Left kidney (tissue), 2 donors: Measurements from ENCODE around the gene UGT1A4. TPM values are rescaled to one million over a fixed set of nuclear protein-coding genes. Genes with fewer than 3 reads are reported as not detected.
"Not testable (repeated sequence)": the region's sequence is repeated elsewhere in the genome, so short reads cannot be mapped to it uniquely, and the experiment has no call there.

Experiments
- DNase-seq: peaks from one replicate; pipeline ENCODE4 v3.0.0-alpha.2; 2013
- polyA plus RNA-seq: library from polyadenylated mRNA; unstranded; fragments of 120-200 nt; gene quantifications from one replicate; pipeline ENCODE4 v1.2.1, GENCODE V29; 2013; ENCODE audit not compliant: insufficient read length

Gene UGT1A4
- polyA plus RNA-seq, 1 donor: not detected

GRCh38 chr2:233750689-233751088 lies 32.2 kb downstream of the UGT1A4 start:
- DNase-seq: not testable (repeated sequence)

DNA sequence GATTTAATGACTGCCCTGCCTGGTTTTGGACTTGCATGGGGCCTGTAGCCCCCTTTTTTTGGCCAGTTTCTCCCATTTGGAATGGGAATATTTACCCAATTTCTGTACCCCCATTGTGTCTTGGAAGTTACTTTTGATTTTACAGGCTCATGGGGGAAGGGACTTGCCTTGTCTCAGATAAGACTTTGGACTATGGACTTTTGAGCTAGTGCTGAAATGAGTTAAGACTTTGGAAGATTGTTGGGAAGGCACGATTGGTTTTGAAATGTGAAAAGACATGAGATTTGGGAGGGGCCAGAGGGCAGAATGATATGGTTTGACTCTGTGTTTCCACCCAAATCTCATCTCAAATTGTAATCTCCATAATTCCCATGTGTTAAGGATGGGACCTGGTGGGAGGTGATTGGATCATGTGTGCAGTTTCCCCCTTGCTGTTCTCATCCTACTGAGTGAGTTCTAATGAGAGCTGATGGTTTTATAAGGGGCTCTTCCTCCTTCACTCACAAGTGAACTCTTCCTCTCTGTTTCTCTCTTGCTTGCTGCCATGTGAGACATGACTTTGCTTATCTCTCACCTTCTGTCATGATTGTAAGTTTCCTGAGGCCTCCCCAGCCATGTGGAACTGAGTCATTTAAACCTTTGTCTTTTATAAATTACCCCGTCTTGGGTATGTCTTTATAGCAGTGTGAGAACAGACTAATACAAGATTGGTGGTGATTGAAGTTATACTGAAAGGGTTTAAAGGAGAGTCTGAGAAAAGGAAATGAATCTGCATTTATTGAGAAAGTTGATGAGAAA lies 32.9 kb downstream of the UGT1A4 start:
- not testable (repeated sequence) for DNase-seq

- no peak for DNase-seq
These were observed 36.5 kb downstream of the UGT1A4 start for GRCh38 chr2:233754872-233755611.

GRCh38 chr2:233756429-233757081 lies 38.0 kb downstream of the UGT1A4 start:
- no peak for DNase-seq

GRCh38 chr2:233758141-233758540 lies 39.6 kb downstream of the UGT1A4 start:
- no peak for DNase-seq

DNA sequence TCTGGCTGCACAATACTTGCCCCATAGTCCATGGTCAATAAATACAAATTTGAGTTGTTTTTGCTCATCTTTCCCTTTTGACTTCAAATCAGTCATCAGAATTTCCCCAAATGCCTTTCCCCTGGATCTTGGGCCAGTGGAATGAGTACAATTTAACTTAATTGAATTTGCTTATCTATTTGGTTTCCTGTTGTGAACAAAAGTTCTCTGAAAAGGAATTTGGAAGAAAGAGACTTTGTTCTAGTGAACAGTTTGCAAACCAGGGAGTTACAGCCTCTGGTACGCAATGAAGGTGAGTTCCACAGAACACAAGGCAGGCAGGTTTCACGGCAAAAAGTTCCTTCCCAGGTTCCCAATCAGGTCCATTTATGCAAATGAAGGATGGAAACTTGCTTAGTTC lies 40.3 kb downstream of the UGT1A4 start:
- no peak for DNase-seq

DNA sequence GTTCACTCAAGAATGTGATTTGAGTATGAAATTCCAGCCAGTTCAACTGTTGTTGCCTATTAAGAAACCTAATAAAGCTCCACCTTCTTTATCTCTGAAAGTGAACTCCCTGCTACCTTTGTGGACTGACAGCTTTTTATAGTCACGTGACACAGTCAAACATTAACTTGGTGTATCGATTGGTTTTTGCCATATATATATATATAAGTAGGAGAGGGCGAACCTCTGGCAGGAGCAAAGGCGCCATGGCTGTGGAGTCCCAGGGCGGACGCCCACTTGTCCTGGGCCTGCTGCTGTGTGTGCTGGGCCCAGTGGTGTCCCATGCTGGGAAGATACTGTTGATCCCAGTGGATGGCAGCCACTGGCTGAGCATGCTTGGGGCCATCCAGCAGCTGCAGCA lies 41.5 kb downstream of the UGT1A4 start, which contains the start of gene UGT1A1:
Gene UGT1A1, plus strand, starts transcription at position 228 of the 400 bp plus-strand sequence. Its CDS starts 18 bp downstream, at position 246.
- DNase-seq: no peak

GRCh38 chr2:233761040-233761769 lies 42.7 kb downstream of the UGT1A4 start:
- no peak for DNase-seq

DNA sequence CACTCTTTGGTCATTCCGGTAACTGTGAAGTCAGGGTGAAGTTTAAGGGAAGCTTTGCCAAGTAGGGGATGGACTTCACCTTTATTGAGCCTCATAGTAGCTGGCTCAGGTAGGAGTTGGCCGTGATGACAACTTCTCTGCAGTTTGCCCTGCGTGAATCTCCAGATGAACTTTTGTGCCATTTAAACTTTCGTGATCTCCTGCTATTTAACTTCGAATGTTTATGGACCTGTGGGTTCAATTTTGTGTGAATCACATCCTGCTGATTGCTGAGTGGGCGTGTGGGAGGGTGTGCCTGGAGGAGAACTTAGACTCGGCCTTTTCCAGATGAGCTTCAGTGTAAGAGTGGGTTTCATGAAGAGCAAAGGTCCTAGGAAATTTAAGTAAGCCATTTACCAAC lies 45.7 kb downstream of the UGT1A4 start:
- no peak for DNase-seq

DNA sequence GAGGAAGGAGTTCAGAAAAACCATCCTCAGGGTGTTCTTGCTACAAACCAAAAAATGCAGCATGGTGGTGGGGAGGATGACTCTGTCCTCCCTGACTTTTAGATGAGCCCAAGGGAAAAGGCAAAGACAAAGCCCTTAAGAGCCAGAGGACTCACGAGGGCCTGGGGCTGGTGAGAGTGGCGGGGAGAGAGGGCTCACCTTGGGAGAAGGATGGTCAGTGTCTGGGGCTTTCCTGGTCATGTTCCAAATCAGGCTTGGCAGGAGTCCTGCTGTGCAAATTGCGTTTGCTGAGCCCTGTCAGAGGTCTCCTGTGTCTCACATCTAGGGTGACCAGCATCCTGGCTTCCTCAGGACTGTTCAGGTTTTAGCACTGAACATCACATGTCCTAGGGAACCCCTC lies 46.2 kb downstream of the UGT1A4 start:
- DNase-seq: no peak

GRCh38 chr2:233766416-233766815 lies 47.9 kb downstream of the UGT1A4 start:
- DNase-seq: no peak

DNA sequence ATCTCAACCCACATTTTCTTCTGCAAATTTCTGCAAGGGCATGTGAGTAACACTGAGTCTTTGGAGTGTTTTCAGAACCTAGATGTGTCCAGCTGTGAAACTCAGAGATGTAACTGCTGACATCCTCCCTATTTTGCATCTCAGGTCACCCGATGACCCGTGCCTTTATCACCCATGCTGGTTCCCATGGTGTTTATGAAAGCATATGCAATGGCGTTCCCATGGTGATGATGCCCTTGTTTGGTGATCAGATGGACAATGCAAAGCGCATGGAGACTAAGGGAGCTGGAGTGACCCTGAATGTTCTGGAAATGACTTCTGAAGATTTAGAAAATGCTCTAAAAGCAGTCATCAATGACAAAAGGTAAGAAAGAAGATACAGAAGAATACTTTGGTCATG lies 49.5 kb downstream of the UGT1A4 start:
- no peak for DNase-seq

GRCh38 chr2:233769260-233769659 lies 50.7 kb downstream of the UGT1A4 start:
- DNase-seq: no peak

DNA sequence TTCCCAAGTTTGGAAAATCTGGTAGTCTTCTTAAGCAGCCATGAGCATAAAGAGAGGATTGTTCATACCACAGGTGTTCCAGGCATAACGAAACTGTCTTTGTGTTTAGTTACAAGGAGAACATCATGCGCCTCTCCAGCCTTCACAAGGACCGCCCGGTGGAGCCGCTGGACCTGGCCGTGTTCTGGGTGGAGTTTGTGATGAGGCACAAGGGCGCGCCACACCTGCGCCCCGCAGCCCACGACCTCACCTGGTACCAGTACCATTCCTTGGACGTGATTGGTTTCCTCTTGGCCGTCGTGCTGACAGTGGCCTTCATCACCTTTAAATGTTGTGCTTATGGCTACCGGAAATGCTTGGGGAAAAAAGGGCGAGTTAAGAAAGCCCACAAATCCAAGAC lies 53.6 kb downstream of the UGT1A4 start:
- DNase-seq: no peak

DNA sequence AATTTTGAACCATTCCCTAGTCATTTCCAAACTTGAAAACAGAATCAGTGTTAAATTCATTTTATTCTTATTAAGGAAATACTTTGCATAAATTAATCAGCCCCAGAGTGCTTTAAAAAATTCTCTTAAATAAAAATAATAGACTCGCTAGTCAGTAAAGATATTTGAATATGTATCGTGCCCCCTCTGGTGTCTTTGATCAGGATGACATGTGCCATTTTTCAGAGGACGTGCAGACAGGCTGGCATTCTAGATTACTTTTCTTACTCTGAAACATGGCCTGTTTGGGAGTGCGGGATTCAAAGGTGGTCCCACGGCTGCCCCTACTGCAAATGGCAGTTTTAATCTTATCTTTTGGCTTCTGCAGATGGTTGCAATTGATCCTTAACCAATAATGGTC lies 54.0 kb downstream of the UGT1A4 start:
- DNase-seq: no peak

GRCh38 chr2:233773854-233774253 lies 55.3 kb downstream of the UGT1A4 start:
- no peak for DNase-seq

DNA sequence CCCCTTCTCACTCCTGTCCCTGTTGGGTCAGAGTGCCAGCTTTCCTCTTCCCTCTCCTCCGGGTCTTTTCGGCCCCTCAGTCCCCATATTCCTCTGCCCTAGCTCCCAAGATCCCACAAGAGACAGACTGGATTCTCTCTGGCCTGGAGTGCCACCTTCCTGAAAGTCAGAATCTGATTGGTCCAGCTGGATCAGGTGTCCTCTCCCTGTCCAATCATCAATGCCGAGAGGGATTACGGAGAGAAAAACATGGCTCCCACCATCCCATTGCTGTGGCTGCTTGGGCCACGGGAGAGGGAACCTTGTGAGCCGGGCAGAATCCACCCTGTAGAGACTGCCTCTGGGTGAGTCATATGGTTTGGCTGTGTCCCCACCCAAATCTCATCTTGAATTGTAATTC lies 56.9 kb downstream of the UGT1A4 start:
- no peak for DNase-seq

DNA sequence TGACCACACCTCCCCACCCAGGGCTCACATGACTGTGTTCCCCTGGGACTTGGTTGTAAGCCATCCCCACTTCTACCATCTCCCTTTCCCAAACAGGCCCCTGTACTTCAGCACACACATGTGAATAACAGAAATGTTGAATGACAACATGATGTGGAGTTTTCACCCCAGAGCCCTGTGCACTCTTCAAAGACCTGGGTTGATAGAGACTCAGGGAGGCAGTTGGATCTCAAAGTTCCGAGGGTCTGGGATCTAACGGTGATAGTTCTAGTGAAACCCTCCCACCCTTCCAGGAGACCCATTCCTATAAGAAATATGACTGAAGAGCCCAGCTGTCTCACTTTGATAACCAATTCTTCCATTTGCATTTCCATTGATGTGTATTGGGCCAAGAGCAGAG lies 59.5 kb downstream of the UGT1A4 start, which contains the start of gene MROH2A:
Gene MROH2A, plus strand, starts transcription at position 301 of the 400 bp plus-strand sequence. CDS start 1,029 bp downstream, outside the sequence.
- no peak for DNase-seq

DNA sequence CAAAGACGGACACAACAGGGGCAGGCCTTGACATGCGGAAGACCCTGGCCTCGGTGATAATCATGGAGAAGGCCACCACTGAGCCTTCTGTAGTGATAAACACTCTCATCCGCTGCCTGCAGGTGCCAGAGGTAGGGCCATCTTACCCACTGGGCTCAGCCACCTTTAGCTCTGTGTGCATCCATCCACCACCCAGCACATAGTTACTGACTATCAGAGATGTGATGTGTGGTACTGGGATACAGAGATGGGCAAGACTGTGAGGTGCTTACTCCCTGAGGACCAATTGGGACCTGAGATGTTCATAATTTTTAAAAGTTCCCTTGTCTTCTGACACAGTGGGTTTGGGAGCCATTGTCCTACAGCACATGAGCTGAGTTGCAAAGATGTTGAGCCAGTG lies 61.2 kb downstream of the UGT1A4 start:
- DNase-seq: no peak

GRCh38 chr2:233780771-233781170 lies 62.2 kb downstream of the UGT1A4 start:
- no peak for DNase-seq

DNA sequence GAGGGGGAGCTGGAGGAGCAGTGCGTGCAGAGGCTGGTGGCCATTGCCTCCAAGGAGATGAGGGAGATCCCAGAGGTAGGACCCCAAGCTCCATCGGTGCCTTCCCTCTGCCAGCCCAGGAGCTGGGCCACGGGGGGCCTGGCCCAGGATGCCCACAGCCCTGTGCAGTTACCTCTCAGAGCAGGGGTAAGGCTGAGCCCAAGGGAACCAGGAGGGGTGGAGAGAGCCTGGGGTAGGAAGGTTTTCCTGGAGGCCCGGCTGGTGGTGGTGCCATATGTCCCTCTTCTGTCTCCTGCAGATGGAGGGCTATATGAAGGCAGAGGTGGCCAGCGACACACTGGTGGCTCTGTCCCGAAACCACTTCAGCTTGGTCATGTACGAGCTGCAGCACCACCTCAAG lies 71.0 kb downstream of the UGT1A4 start:
- no peak for DNase-seq
